Suppressor macrophage treated with lipopolysaccharide for 4 hours (primary cell): Measurements from ENCODE around the gene MRPS21.
"Not testable (repeated sequence)": the region's sequence is repeated elsewhere in the genome, so short reads cannot be mapped to it uniquely, and the experiment has no call there.

Source experiments
- DNase-seq: peaks from one replicate; pipeline ENCODE4 v3.0.0-alpha.2; 2020

MRPS21 gene

DNA sequence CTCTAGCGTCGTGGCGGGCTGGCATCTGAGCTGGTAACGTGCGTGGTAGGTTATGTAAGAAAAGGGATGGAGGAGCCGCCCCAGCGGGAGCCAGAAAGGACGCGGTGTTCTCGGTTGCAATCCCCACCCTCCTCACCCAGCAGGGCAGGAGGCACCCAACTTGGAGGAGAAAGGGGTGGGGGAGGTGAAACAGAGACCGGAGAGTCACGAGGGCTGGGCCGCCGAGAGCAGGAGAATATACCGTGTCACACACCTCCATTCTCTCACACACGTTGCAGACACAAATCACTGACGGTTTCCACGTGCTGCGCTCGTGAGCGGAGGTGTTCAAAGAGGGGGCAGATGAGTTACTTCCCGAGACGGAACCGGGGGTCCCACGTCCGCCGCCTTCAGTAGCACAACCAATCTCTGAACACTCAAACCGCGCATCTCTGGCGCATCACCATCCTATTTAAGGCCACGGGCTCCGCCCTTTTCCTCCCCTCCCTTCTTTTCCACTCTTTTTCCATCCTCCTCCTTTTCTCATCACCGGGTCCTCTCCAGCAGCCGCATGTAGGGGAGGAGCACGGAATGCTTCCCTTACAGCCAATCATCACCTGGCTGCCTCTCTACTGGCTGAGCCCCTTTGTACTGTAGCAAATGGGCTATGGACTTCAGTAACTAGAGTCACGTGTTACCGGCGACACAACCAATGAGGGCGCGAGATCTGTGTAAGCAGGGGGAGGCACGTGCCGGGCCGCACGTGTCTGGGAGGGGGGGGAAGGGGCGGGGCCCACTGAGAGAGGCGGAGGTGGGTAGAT, 11.7 kb upstream of the MRPS21 start, which contains the start of gene CIART:
TSS of gene CIART (plus strand) at position 797 of the 800 bp plus-strand sequence. CDS start 714 bp downstream, outside the sequence.
- DNase-seq, result peak; percentile 69

DNA sequence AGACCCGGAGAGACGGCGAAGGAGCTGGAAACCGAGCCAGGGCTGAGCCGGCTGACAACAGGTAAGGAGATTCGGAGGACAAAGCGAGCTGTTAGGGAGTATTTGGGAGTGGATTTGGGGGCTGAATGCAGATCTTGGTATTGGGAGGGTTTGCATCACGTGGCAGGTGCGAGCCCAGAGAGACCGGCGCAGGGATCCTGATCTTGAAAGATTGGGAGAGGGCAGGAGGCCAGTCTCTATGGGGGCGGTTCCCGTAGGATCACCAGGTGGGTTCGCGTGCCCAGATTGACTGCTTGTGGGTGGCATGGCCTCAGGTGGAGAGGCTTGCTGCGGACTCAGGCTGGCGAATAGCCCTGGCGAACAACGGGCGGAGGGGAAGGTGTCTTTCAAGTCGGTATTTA, 11.1 kb upstream of the MRPS21 start:
- no peak for DNase-seq

DNA sequence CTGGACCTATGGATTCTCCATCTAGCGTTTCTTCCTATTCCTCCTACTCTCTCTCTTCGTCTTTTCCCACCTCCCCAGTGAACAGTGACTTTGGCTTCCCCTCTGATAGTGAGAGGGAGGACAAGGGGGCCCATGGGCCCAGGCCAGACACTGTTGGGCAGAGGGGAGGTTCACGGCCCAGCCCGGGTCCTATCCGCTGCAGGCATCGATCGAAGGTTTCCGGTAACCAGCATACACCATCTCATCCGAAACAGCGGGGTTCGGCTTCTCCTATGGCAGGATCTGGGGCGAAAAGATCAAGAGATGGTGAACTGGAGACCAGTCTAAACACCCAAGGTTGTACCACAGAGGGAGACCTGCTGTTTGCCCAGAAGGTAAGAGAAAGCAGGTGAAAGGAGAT, 10.4 kb upstream of the MRPS21 start:
- no peak for DNase-seq

DNA sequence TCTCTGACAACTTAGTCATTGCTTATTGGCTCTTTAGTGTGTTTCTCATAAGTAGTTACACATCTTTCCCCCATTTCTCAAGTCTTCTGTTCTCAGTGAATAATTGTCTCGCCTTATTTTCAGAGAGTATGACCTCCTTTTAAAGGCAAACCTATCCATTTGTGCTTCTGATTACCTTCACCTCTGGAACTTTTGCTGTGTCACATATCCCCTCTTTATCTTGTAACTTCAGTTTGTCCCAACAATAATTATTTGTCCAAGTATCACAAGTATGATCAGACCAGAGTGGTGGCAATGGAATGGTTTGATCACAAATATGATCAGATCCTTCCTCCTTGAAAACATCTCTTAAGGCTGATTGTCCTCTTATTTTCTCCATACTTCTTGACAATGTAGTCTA, 5.3 kb upstream of the MRPS21 start:
- DNase-seq, result no peak

DNA sequence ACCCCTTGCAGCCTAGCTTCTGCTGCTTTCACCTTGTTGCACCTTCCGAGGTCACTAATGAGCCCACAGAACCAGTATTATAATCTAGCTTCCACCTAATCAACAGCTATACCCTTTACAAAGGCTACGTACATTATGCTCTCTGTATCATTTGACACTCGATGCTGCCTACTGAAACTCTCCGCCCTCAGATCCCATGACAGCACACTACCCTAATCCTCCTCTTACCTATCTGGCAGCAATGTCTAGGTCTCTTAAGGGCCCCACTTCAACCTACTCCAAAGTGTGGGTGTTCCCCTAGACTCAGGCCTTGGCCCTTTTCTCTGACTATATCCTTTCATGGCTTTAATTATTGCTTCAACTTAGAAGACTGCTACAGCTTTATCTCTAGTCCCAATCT, 4.8 kb upstream of the MRPS21 start:
- no peak for DNase-seq

DNA sequence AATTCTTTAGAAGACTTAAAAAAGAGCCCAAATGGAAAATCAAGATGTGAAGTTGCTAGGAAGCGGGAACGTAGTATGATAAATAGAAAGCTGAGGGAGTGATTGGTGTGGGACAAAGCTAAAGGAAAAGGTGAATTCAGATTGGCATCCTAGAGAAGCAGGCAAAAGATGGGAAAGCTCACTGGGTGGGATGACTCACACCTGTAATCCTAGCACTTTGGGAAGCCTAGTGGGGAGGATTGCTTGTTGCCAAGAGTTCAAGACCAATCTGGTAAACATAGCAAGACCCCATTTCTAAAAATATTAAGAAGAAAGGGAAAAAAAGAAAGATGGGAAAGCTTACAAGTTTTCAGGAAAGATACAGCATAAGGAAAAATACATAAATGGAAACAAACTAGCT, 1.8 kb downstream of the MRPS21 start:
- no peak for DNase-seq

DNA sequence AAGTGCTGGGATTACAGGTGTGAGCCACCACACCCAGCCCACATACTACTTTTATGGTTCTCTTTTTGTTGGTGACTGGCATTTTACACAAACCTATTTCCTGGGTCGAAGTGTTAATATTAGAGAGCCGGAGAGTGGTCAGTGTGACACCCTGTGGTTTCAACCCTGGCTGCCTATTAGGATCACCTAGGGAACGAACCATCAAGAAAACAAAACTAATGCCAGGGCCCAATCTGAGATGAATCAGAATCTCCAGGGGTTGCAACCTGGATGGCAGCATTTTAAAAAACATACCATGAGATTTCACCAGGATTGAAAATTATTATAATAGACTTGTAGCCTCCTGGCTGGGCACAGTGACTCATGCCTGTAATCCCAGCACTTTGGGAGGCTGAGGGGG, 6.1 kb downstream of the MRPS21 start:
- DNase-seq, result no peak

DNA sequence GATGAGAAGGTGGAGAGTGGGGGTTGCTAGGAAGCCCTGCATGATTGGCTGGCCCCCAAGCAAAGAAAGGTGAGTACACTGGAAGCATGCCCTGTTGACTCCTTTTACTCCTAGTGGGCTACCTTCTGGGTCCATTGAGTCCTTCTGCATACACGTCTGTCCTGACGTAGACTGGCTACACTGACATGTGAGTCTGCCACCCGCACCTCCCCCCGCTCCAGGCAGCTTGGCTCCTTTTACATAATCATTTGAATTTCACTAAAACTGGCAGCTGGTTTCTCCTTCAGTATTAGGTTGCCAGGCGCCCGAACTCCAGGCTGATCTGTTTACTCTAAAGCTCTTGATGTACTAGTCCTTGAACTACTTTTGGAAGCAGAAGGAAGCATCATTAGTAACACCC, 8.7 kb downstream of the MRPS21 start:
- DNase-seq, result no peak

DNA sequence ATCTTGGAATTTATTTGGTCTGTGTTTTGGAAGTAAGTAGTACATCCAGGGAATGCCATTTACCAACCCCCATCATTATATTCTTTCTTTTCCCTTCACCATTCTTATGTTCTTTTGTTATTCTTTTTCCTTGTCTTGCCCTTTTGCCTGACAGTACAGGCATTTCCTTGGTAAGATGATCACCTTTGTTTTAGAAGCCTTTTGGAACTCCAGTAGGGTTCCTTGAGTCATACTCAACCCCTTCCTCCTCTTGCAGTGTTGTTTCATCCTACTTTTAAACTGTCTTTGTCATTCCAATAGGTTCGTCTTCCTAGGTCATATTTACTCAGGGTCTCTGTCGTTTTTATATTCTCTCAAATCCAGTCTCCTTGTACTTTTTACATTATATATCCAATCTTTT, 9.2 kb downstream of the MRPS21 start:
- no peak for DNase-seq

DNA sequence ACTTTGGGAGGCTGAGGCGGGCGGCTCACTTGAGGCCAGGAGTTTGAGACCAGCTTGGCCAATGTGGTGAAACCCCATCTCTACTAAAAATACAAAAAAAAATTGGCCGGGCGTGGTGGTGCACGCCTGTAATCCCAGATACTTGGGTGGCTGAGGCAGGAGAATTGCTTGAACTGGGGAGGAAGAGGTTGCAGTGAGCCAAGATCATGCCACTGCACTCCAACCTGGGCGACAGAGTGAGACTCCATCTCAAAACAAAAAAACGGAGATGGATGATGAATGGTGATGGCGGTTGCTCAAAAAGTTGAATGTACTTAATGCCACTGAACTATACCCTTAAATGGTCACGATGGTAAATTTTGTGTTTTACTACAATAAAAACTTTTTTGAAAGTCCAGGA, 14.9 kb downstream of the MRPS21 start:
- not testable (repeated sequence) for DNase-seq

DNA sequence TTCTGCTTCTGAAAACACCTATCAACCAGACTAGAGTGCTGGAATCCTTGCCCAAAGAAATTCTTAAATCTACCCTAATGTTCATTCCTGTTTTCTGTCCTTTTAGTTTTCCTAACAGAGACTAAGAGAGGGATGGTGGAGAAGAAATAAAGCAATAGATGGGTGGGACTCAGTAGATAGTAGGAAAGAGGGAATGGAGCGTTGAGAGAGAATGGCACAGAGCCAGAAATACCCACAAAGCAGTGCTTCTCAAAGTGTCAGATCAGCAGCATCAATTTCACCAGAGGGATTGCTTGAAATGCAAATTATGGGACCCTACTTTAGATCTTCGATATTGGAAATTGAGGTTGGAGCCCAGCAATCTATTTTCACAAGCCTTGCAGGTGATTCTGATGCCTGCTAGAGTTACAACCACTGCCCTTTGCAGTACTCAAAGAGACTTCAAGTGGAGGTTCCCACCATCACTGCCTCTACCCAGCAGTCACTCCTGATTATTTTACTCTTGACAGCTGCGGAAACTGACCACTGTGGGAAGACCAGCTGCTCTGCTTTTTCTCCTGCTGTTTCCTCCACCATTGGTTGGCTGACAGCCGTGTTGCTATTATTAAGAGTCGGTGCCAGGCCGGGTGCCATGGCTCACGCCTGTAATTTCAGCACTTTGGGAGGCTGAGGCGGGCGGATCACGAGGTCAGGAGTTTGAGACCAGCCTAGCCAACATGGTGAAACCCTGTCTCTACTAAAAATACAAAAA, 16.3 kb downstream of the MRPS21 start:
- no peak for DNase-seq

DNA sequence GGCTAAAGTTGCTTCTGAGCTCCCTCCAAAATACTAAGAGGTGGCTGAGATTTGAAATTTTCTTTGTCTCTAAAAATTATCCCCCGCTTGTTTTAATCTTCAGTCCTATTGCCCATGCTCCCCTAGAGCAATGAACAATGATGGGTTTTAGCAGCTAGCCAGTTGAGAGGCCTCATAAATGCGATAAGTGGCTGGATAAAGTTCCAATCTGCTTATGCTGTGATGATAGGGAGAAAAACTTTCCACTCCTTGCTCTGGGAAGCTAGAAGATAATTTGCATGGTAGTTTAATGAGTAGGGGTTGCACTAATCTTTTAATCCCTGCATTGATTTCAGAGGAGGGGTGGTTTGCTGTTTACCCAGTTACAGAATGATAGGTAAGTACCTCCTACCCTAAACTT, 18.1 kb downstream of the MRPS21 start:
- no peak for DNase-seq

DNA sequence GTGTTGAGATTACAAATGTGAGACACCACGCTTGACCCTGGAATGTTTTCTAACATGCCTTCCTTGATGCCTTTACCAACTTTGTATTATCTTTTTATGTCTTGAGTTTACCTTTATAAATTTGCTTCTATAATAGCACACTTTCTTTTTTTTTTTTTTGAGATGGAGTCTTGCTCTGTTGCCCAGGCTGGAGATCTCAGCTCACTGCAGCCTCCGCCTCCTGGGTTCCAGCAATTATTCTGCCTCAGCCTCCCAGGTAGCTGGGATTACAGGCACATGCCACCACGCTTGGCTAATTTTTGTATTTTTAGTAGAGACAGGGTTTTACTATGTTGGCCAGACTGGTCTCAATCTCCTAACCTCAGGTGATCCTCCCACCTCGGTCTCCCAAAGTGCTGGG, 21.0 kb downstream of the MRPS21 start:
- DNase-seq, result not testable (repeated sequence)

DNA sequence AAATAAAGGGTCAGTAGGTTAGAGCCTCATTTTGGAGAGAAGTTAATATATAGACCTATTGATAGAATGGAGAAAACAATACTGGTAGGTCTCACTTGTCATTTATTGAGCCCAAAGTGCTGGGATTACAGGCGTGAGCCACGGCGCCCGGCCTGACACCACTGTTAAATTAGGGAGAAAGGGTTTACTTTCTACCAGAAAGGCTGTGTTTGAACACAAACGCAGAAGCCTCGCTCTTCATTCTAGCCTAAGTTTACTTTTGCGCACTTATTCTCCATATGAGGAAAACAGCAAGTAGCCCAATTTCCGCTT, 27.0 kb downstream of the MRPS21 start:
- DNase-seq, result peak; percentile 18

DNA sequence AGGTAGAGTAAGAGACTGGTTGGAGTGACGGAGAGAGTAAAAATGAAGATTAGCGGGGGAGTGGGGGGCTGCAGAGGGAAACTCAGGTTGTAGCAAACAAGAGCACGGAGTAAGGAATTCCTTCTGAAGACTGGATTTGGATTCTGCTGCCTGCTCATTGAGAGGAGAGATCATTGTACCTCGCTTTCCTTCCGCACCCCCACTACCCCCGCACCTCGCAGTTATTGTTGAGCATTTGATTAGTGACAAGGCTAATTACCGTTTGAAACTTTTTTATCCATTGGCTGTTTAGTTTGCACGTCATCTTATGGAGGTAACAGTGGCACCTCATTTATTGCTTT, 28.1 kb downstream of the MRPS21 start:
- DNase-seq, result no peak

DNA sequence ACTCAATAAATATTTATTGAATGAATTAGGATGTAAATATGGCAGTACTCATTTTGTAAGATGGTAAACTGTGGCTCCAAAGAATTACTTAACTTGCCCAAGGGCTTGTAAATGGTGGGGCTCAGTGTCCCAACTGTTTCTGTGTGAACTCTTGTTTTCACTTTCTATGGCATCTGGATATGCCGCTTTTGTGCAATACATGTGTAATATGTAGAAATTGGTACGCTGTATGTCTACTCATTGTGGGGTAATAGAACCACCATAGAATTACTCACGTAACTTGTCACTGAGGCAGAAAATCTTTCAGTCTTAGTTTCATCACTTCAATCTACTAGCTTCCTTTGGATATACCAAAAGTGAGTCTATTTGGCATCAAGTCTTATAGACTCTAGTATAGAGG, 28.6 kb downstream of the MRPS21 start:
- peak; percentile 97 for DNase-seq

DNA sequence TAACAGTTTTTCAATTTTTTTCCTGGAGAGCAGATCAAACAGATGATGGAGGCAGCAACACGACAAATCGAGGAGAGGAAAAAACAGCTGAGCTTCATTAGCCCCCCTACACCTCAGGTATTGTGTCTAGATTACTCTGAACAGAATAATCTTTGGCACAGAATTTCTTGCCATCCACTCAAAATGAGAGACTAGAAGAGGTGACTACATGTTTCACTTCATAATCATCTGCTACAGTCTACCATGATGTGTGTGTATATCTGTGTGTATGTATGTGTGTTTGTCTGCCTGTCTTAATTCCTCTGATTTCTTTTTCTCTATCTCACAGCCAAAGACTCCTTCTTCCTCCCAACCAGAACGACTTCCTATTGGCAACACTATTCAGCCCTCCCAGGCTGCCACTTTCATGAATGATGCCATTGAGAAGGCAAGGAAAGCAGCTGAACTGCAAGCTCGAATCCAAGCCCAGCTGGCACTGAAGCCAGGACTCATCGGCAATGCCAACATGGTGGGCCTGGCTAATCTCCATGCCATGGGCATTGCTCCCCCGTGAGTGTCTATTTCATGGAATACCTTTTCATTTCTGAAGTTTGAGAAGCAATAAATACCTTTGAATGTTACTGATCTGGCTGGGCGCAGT, 39.1 kb downstream of the MRPS21 start:
- no peak for DNase-seq

DNA sequence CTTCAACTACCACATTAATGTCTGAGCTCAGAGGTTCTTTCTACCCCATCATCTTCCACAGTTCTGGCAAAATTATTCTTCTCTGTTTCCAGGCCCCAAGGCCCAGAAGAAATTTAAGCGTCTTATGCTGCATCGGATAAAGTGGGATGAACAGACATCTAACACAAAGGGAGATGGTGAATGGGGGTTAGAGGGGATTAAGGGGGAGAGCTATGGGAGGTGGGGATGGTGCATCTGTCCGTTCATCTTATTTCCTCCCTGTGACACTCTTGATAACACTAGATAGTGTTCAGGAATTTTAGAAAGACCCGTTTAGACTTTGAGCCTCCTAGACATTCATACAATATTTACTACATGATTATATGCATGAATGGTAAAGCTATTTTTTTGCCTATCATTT, 52.7 kb downstream of the MRPS21 start:
- DNase-seq, result no peak

DNA sequence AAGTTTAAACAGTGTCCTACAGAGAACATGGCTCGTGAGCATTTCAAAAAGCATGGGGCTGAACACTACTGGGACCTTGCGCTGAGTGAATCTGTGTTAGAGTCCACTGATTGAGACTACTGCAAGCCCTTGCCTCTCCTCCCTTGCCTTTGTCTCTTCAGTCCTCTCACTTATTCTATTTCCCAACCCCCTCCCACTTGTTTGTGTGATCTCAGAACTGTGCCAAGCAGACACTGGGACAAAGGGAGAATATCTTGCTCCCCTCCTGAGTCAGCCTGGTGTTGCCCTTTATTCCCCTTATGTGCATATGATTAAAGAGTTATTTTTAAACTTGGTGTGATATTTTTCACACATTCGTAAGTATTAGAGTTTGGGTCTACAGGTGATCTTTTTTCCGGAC, 59.2 kb downstream of the MRPS21 start:
- peak; percentile 32 for DNase-seq
